Measurements from ENCODE around the gene AKR7A3.

GRCh38 chr1:19310720-19311502 lies 22.3 kb upstream of the AKR7A3 start:
- no peak for TF ChIP-seq CTCF (IDR thresholded peaks at IDR 0.05)
- TF ChIP-seq POLR2A (IDR thresholded peaks at IDR 0.05): no peak
